Measurements from ENCODE around the gene COQ2. TPM values are rescaled to one million over a fixed set of nuclear protein-coding genes. Genes with fewer than 3 reads are reported as not detected.
A peak's percentile ranks its signal among the peaks of the same experiment; 100 is the strongest.

COQ2 gene
- total RNA-seq, result 14.6 TPM
- long read RNA-seq, transcript COQ2-206 (7 exons, 1,641 nt), result major isoform, 16 of 23 reads
- long read RNA-seq, partial matches to known transcripts, result 3 of 23 reads
- long read RNA-seq, other reads (novel, unspliced or antisense), result 3 of 23 reads

- Histone ChIP-seq H3K27ac (peak within 1 kb of the TSS; percentile 92), H3K4me3 (peak within 1 kb of the TSS; percentile 58), H3K9me3 (no peaks in the 10 kb centered on the region), H3K4me1 (peaks cover 22% of the 10 kb centered on the region), H3K27me3 (ENCODE audit: low read depth) (no peaks in the 10 kb centered on the region), H3K36me3 (no peaks in the 10 kb centered on the region)
- peak; percentile 96 to 98 for ATAC-seq
- peak; percentile 43 for TF ChIP-seq CTCF (IDR thresholded peaks at IDR 0.05)
- intact Hi-C loops (cut with DNase I), result no loop called here
- peak; percentile 97 for DNase-seq
These were observed at the start of gene COQ2 for GRCh38 chr4:83284193-83285054. Gene COQ2, minus strand, starts transcription at chr4:83284798. Its CDS starts 34 bp downstream, at chr4:83284764.

GRCh38 chr4:83331956-83332355 is 47.4 kb upstream of the COQ2 start:
- Histone ChIP-seq H3K27me3 (ENCODE audit: low read depth) (no peaks in the 10 kb centered on the region), H3K4me3 (no peak overlapping the region), H3K4me1 (peaks cover 11% of the 10 kb centered on the region), H3K36me3 (no peaks in the 10 kb centered on the region), H3K27ac (no peak overlapping the region), H3K9me3 (no peaks in the 10 kb centered on the region)
- DNase-seq (no peak), ATAC-seq (no peak)
- intact Hi-C loops (cut with DNase I), result no loop called here
- no peak for TF ChIP-seq CTCF (IDR thresholded peaks at IDR 0.05)

DNA sequence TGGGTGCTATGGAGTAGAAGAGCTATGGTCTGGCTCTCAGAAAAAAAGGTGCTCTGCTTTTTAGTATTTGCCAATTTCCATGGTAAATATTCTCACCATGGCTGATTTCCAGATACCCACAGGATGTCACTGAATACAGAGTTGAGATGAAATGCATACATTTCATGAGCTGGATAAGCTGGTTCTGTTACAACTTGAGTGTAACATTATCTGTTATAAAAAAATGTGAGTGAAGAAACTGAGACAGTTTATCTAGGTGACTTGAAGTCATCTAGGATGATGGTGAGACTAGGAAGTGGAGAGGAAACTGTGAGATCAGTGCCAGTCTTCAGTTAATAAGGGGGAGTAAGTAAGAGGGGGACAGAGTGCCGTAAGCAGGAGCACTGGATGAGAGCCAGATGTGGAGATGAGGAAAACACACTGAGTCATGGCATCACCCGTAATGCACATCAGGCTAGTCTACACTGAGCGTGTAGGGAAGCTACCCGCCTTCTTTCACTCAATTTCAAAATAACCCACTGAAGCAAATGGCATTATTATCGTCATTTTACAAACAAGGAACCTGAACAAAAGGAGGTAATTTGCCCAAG is 45.0 kb upstream of the COQ2 start:
- H3K9me3 ChIP-seq, result no peaks in the 10 kb centered on the region
- H3K27ac ChIP-seq, result no peak overlapping the region
- DNase-seq (no peak), ATAC-seq (no peak)
- H3K36me3 ChIP-seq, result no peaks in the 10 kb centered on the region
- intact Hi-C loops (cut with DNase I), result no loop called here
- H3K4me3 ChIP-seq, result no peak overlapping the region
- H3K4me1 ChIP-seq, result peaks cover 5% of the 10 kb centered on the region
- TF ChIP-seq CTCF (IDR thresholded peaks at IDR 0.05), result no peak
- no peaks in the 10 kb centered on the region for H3K27me3 ChIP-seq (ENCODE audit: low read depth)

DNA sequence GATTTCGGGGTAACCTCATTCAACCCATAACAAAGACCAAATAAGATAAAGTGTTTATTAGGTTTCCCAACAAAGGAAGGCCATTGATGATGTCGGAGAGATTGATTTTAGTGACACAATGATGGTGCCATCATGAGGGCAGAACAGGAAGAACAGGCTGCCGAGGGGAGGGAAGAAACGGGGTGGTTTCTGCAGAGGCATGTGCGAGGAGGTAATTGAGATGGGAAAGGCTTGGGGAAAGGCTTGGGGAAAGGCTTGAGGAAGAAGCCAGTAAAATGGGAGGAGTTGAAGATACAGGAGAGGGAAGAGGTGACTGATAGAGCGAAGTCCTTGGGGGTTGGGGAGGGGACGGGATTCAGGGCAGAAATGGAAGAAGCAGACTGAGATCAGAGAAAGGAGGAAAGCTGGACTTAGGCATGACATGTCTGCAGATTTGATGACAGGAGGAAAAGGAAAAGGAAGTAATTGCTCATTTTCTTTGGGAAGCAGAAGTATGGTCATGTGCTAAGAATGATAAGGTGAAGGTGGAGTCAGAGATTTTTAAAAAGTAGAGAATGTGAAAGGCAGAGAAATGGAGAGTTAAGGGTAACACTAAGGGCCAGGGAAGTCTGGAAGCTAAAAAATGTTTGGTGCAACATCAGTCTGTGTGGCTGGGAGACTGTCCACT is 44.1 kb upstream of the COQ2 start:
- ATAC-seq, result no peak
- intact Hi-C loops (cut with DNase I), result no loop called here

More for the DNA sequence above, 44.1 kb upstream of the COQ2 start:
- no peaks in the 10 kb centered on the region for H3K9me3 ChIP-seq
- H3K4me3 ChIP-seq, result no peak overlapping the region
- no peaks in the 10 kb centered on the region for H3K36me3 ChIP-seq
- no peak for TF ChIP-seq CTCF (IDR thresholded peaks at IDR 0.05)
- H3K27ac ChIP-seq, result no peak overlapping the region
- DNase-seq, result no peak
- no peaks in the 10 kb centered on the region for H3K4me1 ChIP-seq
- H3K27me3 ChIP-seq (ENCODE audit: low read depth), result no peaks in the 10 kb centered on the region
